GM18867 (cell line): Measurements from ENCODE around the gene RAB14.

Experiments
- ATAC-seq: cut with Tn5 transposase; IDR thresholded peaks from one replicate; pipeline ENCODE4 v1.9.1; 2021; ENCODE audit warnings: mild to moderate bottlenecking, moderate library complexity; ENCODE audit not compliant: unreplicated experiment

RAB14 gene

GRCh38 chr9:121220996-121221663, 19.5 kb upstream of the RAB14 start:
- no peak for ATAC-seq

GRCh38 chr9:121219530-121219929, 17.9 kb upstream of the RAB14 start:
- no peak for ATAC-seq

GRCh38 chr9:121218357-121219027, 16.8 kb upstream of the RAB14 start:
- ATAC-seq = peak; percentile 10

- ATAC-seq = peak; percentile 78
Observed at GRCh38 chr9:121217609-121218292, 16.1 kb upstream of the RAB14 start.

- no peak for ATAC-seq
Observed at GRCh38 chr9:121216271-121216805, 14.7 kb upstream of the RAB14 start.

GRCh38 chr9:121214005-121214404, 12.3 kb upstream of the RAB14 start:
- no peak for ATAC-seq

GRCh38 chr9:121213136-121213806, 11.6 kb upstream of the RAB14 start:
- ATAC-seq = no peak

GRCh38 chr9:121210536-121210935, 8.9 kb upstream of the RAB14 start:
- ATAC-seq = no peak

- peak; percentile 80 for ATAC-seq
Observed at GRCh38 chr9:121207371-121207940, 5.8 kb upstream of the RAB14 start.

- ATAC-seq = peak; percentile 35
Observed at GRCh38 chr9:121206516-121207370, 5.1 kb upstream of the RAB14 start.

- no peak for ATAC-seq
Observed at GRCh38 chr9:121204611-121205010, 2.9 kb upstream of the RAB14 start.

GRCh38 chr9:121204121-121204520, 2.5 kb upstream of the RAB14 start:
- no peak for ATAC-seq

- ATAC-seq = peak; percentile 29
Observed at GRCh38 chr9:121201045-121201737, 478 bp downstream of the RAB14 start.

- no peak for ATAC-seq
Observed at GRCh38 chr9:121200356-121200755, 1.3 kb downstream of the RAB14 start.

- no peak for ATAC-seq
Observed at GRCh38 chr9:121199921-121200320, 1.7 kb downstream of the RAB14 start.

GRCh38 chr9:121198512-121199042, 3.1 kb downstream of the RAB14 start:
- no peak for ATAC-seq

- ATAC-seq = no peak
Observed at GRCh38 chr9:121197132-121197531, 4.5 kb downstream of the RAB14 start.

- ATAC-seq = no peak
Observed at GRCh38 chr9:121196389-121196788, 5.3 kb downstream of the RAB14 start.

- no peak for ATAC-seq
Observed at GRCh38 chr9:121194730-121195129, 6.9 kb downstream of the RAB14 start.
